HCT116 (cell line): Measurements from ENCODE around the gene ACR. TPM values are rescaled to one million over a fixed set of nuclear protein-coding genes. Genes with fewer than 3 reads are reported as not detected.
"Not testable (repeated sequence)": the region's sequence is repeated elsewhere in the genome, so short reads cannot be mapped to it uniquely, and the experiment has no call there.

Experiments
- ATAC-seq: fragments of 200-7000 bp; cut with Tn5 transposase; 2 replicates; pipeline ENCODE4 v1.9.1; 2020; ENCODE audit warnings: mild to moderate bottlenecking, moderate library complexity
- BruUV-seq: library from RNA; stranded (reverse); fragments of 400-500 nt; replicated peaks from 2 replicates; lab custom pipeline; 2021; lab: Mats Ljungman, UMichigan
- CTCF ChIA-PET: fragments of 300-600 bp; sonication (Branson Sonifier 250); formaldehyde crosslinking; loops from one replicate; lab custom pipeline; 2021; ENCODE audit warnings: antibody characterized with exemption; lab: Charles Lee
- POLR2A ChIA-PET: fragments of 300-600, 350-600 bp; sonication (Branson Sonifier 250); formaldehyde crosslinking; loops from one replicate; lab custom pipeline; 2021; ENCODE audit warnings: antibody characterized with exemption; lab: Charles Lee
- RAD21 ChIA-PET, 2 experiments: fragments of 300-600 bp; sonication (Branson Sonifier 250); formaldehyde crosslinking; loops; one replicate each; lab custom pipeline; 2023; ENCODE audit warnings: low total read pairs in 2 of 2; ENCODE audit not compliant: uncharacterized antibody in 2 of 2, unreplicated experiment in 2 of 2, low non-redundant PET in 1 of 2; lab: Charles Lee
- DNase-seq: peaks from one replicate; pipeline ENCODE4 v3.0.0-alpha.2; 2010; ENCODE audit warnings: low read depth, low spot score
- H2AFZ ChIP-seq: fragments of 200-600 bp; shearing (Covaris generic), sonication (generic); 2 replicates; pipeline ENCODE4 v1.6.1; 2017; ENCODE audit warnings: low read depth, mixed run types, mixed read lengths, antibody characterized with exemption, low read length; ENCODE audit not compliant: poor library complexity, severe bottlenecking
- H3K27ac ChIP-seq: 2 replicates; pipeline ENCODE4 v1.5.1; 2012; ENCODE audit warnings: low read depth, low read length
- H3K27me3 ChIP-seq: fragments of 200-600 bp; sonication (generic); 2 replicates; pipeline ENCODE4 v1.6.1; 2016; ENCODE audit warnings: mixed run types, low read length, mixed read lengths; ENCODE audit not compliant: insufficient read depth
- H3K36me3 ChIP-seq, 2 experiments: fragments of 200-500 bp in 1 of 2; fragments of 200-600 bp in 1 of 2; sonication (Bioruptor generic) in 1 of 2; sonication (generic) in 1 of 2; 2 replicates each; pipeline versions ENCODE4 v1.5.1 to v1.6.1; 2014 to 2016; ENCODE audit warnings: low read length in 2 of 2, inconsistent platforms in 1 of 2, mixed read lengths in 1 of 2, mixed run types in 1 of 2; ENCODE audit not compliant: insufficient read depth in 2 of 2, control insufficient read depth in 1 of 2
- H3K4me1 ChIP-seq, 2 experiments: fragments of 200-600 bp in 1 of 2; sonication (generic) in 1 of 2; 2 replicates each; pipeline versions ENCODE4 v1.5.1 to v1.6.1; 2012 to 2017; ENCODE audit warnings: low read length in 2 of 2, inconsistent platforms in 1 of 2, mild to moderate bottlenecking in 1 of 2, mixed read lengths in 1 of 2, mixed run types in 1 of 2, moderate library complexity in 1 of 2; ENCODE audit not compliant: insufficient read depth in 2 of 2, control insufficient read depth in 1 of 2
- H3K4me2 ChIP-seq: fragments of 200-600 bp; sonication (generic); 2 replicates; pipeline ENCODE4 v1.6.1; 2017; ENCODE audit warnings: mixed run types, low read length, mixed read lengths
- H3K4me3 ChIP-seq, 2 experiments: fragments of 200-600 bp in 1 of 2; sonication (generic) in 1 of 2; replicated peaks in 1 of 2; 2 replicates each; pipeline ENCODE4 v1.5.1; 2011 to 2016; ENCODE audit warnings: low read length in 2 of 2, control low read depth in 1 of 2, low read depth in 1 of 2, mild to moderate bottlenecking in 1 of 2, mixed read lengths in 1 of 2, mixed run types in 1 of 2
- H3K79me2 ChIP-seq: fragments of 200-600 bp; sonication (generic); 2 replicates; pipeline ENCODE4 v1.6.1; 2017; ENCODE audit warnings: mild to moderate bottlenecking, mixed run types, low read length, moderate library complexity, mixed read lengths; ENCODE audit not compliant: insufficient read depth
- H3K9ac ChIP-seq: fragments of 200-600 bp; sonication (generic); 2 replicates; pipeline ENCODE4 v1.6.1; 2016; ENCODE audit warnings: low read length, mixed read lengths
- H3K9me2 ChIP-seq: fragments of 200-600 bp; sonication (generic), shearing (Covaris generic); 2 replicates; pipeline ENCODE4 v1.6.1; 2017; ENCODE audit warnings: mixed run types, mild to moderate bottlenecking, moderate library complexity; ENCODE audit not compliant: insufficient read depth
- H3K9me3 ChIP-seq, 2 experiments: fragments of 200-500 bp in 1 of 2; fragments of 200-600 bp in 1 of 2; sonication (Bioruptor generic) in 1 of 2; sonication (generic) in 1 of 2; 2 replicates each; pipeline ENCODE4 v1.6.1; 2014 to 2017; ENCODE audit warnings: low read length in 2 of 2, mixed read lengths in 2 of 2, inconsistent platforms in 1 of 2, low read depth in 1 of 2, mild to moderate bottlenecking in 1 of 2, mixed run types in 1 of 2, moderate library complexity in 1 of 2; ENCODE audit not compliant: control insufficient read depth in 1 of 2, insufficient read depth in 1 of 2
- H4K20me1 ChIP-seq: fragments of 200-600 bp; sonication (generic), shearing (Covaris generic); 2 replicates; pipeline ENCODE4 v1.6.1; 2017; ENCODE audit warnings: mixed run types, mild to moderate bottlenecking, moderate library complexity; ENCODE audit not compliant: insufficient read depth
- CTCF ChIP-seq, 3 experiments: fragments of 200-600 bp in 1 of 3; sonication (generic) in 1 of 3; IDR thresholded peaks in 2 of 3; conservative IDR thresholded peaks in 1 of 3; 2 replicates each; pipeline ENCODE4 v1.5.1; 2012 to 2017; ENCODE audit warnings: low read depth in 2 of 3, low read length in 2 of 3, antibody characterized with exemption in 1 of 3, borderline replicate concordance in 1 of 3, control low read depth in 1 of 3, mild to moderate bottlenecking in 1 of 3, mixed read lengths in 1 of 3, mixed run types in 1 of 3, moderate library complexity in 1 of 3; ENCODE audit not compliant: insufficient read depth in 1 of 3
- FOSL1 ChIP-seq: IDR thresholded peaks from 2 replicates; pipeline ENCODE4 v1.6.1; 2012; ENCODE audit warnings: low read depth
- MAX ChIP-seq: IDR thresholded peaks from 2 replicates; pipeline ENCODE4 v1.6.1; 2012
- RAD21 ChIP-seq: IDR thresholded peaks from 2 replicates; pipeline ENCODE4 v1.6.1; 2012; ENCODE audit warnings: low read depth, mild to moderate bottlenecking
- intact Hi-C: fragments of 100-400 bp; cut with micrococcal nuclease; formaldehyde crosslinking; loops from 2 replicates; pipeline ENCODE4 v1.10.0; 2022
- total RNA-seq: library from RNA; stranded (reverse); gene quantifications from one replicate; pipeline ENCODE4 v1.2.1, GENCODE V29; 2021; ENCODE audit not compliant: unreplicated experiment

Gene ACR
- total RNA-seq, 1 experiment from 2014 or later: 1.5 TPM

GRCh38 chr22:50756949-50757491, 19.0 kb downstream of the ACR start:
- Histone ChIP-seq H3K4me3 (peak overlapping the region; percentile 48 to 56), H3K9ac (peak overlapping the region; percentile 35), H3K27ac (peak overlapping the region; percentile 53), H2AFZ (peak overlapping the region; percentile 95), H3K4me2 (peak overlapping the region; percentile 88)
- peak; percentile 18 for DNase-seq
- H3K9me3 ChIP-seq, H4K20me1 ChIP-seq, RAD21 ChIA-PET, H3K27me3 ChIP-seq, H3K79me2 ChIP-seq, H3K9me2 ChIP-seq, H3K36me3 ChIP-seq, H3K4me1 ChIP-seq, intact Hi-C loops, POLR2A ChIA-PET: not testable (repeated sequence)
- ATAC-seq: peak; percentile 67
- TSS peak; percentile 69 for BruUV-seq
- CTCF ChIA-PET: interaction anchor here (1.7 kb wide), 1 partner anchor 18 kb away, joined by 8 read pairs; no protein-coding TSS in a partner anchor
- 0 out of 2 replicates have a peak, but pooled peaks have one; percentile 11 for TF ChIP-seq RAD21
- TF ChIP-seq MAX: peak; percentile 46; the same call in 1 of the 2 replicates
- TF ChIP-seq CTCF (IDR thresholded peaks at IDR 0.05 in 2 of 3, conservative IDR thresholded peaks at IDR 0.05 in 1 of 3; ENCODE audit: borderline replicate concordance in 1 of 3, insufficient read depth in 1 of 3, low read depth in 2 of 3, low read length in 2 of 3): peak in 2 of 3 experiments; percentile 11 to 29; a peak in 1 of 6 replicates

GRCh38 chr22:50759597-50760341, 21.8 kb downstream of the ACR start:
- H3K79me2 ChIP-seq, H3K27me3 ChIP-seq, H3K4me1 ChIP-seq, H3K9me2 ChIP-seq, H2AFZ ChIP-seq, ATAC-seq, BruUV-seq, intact Hi-C loops, H3K27ac ChIP-seq, H3K4me3 ChIP-seq, H3K4me2 ChIP-seq, POLR2A ChIA-PET, H4K20me1 ChIP-seq, H3K9me3 ChIP-seq, H3K9ac ChIP-seq, RAD21 ChIA-PET, H3K36me3 ChIP-seq: not testable (repeated sequence)
- DNase-seq: peak; percentile 7
- CTCF ChIA-PET: interaction anchor here (0.8 kb wide), 1 partner anchor 15 kb away, joined by 5 read pairs; no protein-coding TSS in a partner anchor
- peak; percentile 13; the same call in 1 of the 2 replicates for TF ChIP-seq FOSL1

GRCh38 chr22:50761829-50762228, 23.8 kb downstream of the ACR start:
- H3K4me3 ChIP-seq, H3K9me2 ChIP-seq, H3K27ac ChIP-seq, H3K9ac ChIP-seq, H3K79me2 ChIP-seq, H3K9me3 ChIP-seq, H4K20me1 ChIP-seq, H2AFZ ChIP-seq, POLR2A ChIA-PET, BruUV-seq, H3K36me3 ChIP-seq, ATAC-seq, DNase-seq, intact Hi-C loops, CTCF ChIA-PET, H3K4me2 ChIP-seq, RAD21 ChIA-PET, H3K4me1 ChIP-seq, H3K27me3 ChIP-seq: not testable (repeated sequence)
